DND-41 (cell line): Measurements from ENCODE around the gene ZNF12.

Experiments used
- ATAC-seq: fragments of 200-7000 bp; cut with Tn5 transposase; 3 replicates; pipeline ENCODE4 v1.9.1; 2021; ENCODE audit warnings: low read depth; ENCODE audit not compliant: insufficient read depth
- DNase-seq: peaks from one replicate; pipeline ENCODE4 v3.0.0-alpha.2; 2020
- H2AFZ ChIP-seq: 2 replicates; pipeline ENCODE4 v1.6.0; 2012; ENCODE audit warnings: low read depth, low read length
- H3K27ac ChIP-seq: 2 replicates; pipeline ENCODE4 v1.5.1; 2012; ENCODE audit warnings: low read length, inconsistent platforms
- H3K27me3 ChIP-seq: fragments of 200-600 bp; sonication (generic); 2 replicates; pipeline ENCODE4 v1.6.0; 2012; ENCODE audit warnings: low read length, mild to moderate bottlenecking, inconsistent platforms; ENCODE audit not compliant: insufficient read depth, poor library complexity
- H3K36me3 ChIP-seq: 2 replicates; pipeline ENCODE4 v1.5.1; 2012; ENCODE audit warnings: low read length, inconsistent platforms; ENCODE audit not compliant: insufficient read depth
- H3K4me1 ChIP-seq: 2 replicates; pipeline ENCODE4 v1.5.1; 2012; ENCODE audit warnings: mild to moderate bottlenecking, low read length; ENCODE audit not compliant: insufficient read depth
- H3K4me2 ChIP-seq: 2 replicates; pipeline ENCODE4 v1.6.0; 2012; ENCODE audit warnings: mild to moderate bottlenecking, moderate library complexity, low read length, inconsistent platforms; ENCODE audit not compliant: insufficient read depth
- H3K4me3 ChIP-seq, 2 experiments: fragments of 200-600 bp in 1 of 2; shearing (Covaris generic) in 1 of 2; 2 replicates each; pipeline ENCODE4 v1.5.1; 2012 to 2016; ENCODE audit warnings: inconsistent platforms in 2 of 2, low read length in 2 of 2, mild to moderate bottlenecking in 2 of 2, low read depth in 1 of 2, moderate library complexity in 1 of 2
- H3K79me2 ChIP-seq: 2 replicates; pipeline ENCODE4 v1.6.0; 2012; ENCODE audit warnings: low read length, inconsistent platforms; ENCODE audit not compliant: insufficient read depth
- H3K9ac ChIP-seq: 2 replicates; pipeline ENCODE4 v1.6.0; 2012; ENCODE audit warnings: low read depth, mild to moderate bottlenecking, inconsistent platforms, low read length, moderate library complexity
- H3K9me3 ChIP-seq: 2 replicates; pipeline ENCODE4 v1.5.1; 2012; ENCODE audit warnings: low read length, moderate library complexity, mild to moderate bottlenecking, inconsistent platforms; ENCODE audit not compliant: insufficient read depth, severe bottlenecking
- H4K20me1 ChIP-seq: 2 replicates; pipeline ENCODE4 v1.6.0; 2012; ENCODE audit warnings: low read length; ENCODE audit not compliant: insufficient read depth
- EZH2 ChIP-seq: IDR thresholded peaks from 3 replicates; pipeline ENCODE4 v1.6.1; 2012; ENCODE audit warnings: borderline replicate concordance, low read depth, mild to moderate bottlenecking, moderate library complexity, low read length, inconsistent platforms; ENCODE audit not compliant: severe bottlenecking
- TF ChIP-seq, protein P1 (sequence below): IDR thresholded peaks from 2 replicates; pipeline ENCODE4 v1.5.1; 2012; ENCODE audit warnings: borderline replicate concordance, low read length, moderate library complexity, mild to moderate bottlenecking; ENCODE audit not compliant: poor library complexity, severe bottlenecking; ENCODE audit errors: extremely low read depth

The ZNF12 gene

DNA sequence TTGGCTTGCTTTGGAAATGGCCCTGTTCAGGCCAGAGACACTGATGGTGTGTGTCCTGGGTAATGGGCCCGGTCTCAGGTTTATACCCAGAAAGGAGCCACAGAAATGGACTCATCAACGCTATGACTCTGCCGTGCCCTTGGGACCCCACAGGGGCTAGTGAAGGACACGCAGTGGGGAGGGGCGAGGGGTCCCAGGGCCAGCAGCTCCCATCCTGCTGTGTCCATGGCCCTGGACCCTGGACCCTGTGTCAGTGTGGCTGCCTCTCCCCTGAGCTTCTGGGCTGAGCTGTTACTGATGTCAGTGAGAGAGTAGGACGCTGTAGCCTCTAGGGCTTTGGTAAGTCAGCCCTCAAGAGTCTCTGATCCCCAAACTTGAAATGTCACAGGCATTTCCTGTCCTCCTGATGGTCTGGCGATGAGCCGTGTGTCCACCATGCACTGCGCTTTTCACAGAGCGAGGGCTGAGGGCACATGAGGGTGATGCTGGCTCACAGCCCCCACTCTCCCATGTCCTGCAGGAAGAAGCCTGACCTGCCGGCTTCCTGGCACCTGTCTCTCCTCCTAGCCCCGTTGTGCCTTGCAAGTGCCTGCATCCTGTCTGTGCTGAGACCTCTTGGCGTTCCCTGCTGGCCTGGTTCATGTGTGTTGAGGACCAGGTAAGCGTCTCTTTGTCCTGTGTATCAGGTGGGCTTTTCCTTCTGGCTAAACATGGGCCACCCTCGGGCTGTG is 65.3 kb downstream of the ZNF12 start:
- Histone ChIP-seq H3K4me2 (no peak overlapping the region), H2AFZ (no peak overlapping the region), H4K20me1 (peaks cover 62% of the 10 kb centered on the region), H3K36me3 (peaks cover 75% of the 10 kb centered on the region), H3K79me2 (peaks cover 67% of the 10 kb centered on the region), H3K9ac (no peak overlapping the region), H3K4me3 (no peak overlapping the region), H3K9me3 (no peaks in the 10 kb centered on the region), H3K4me1 (peaks cover 33% of the 10 kb centered on the region), H3K27me3 (no peaks in the 10 kb centered on the region), H3K27ac (no peak overlapping the region)
- no peak for ATAC-seq
- no peak for TF ChIP-seq EZH2
- TF ChIP-seq, protein P1, sequence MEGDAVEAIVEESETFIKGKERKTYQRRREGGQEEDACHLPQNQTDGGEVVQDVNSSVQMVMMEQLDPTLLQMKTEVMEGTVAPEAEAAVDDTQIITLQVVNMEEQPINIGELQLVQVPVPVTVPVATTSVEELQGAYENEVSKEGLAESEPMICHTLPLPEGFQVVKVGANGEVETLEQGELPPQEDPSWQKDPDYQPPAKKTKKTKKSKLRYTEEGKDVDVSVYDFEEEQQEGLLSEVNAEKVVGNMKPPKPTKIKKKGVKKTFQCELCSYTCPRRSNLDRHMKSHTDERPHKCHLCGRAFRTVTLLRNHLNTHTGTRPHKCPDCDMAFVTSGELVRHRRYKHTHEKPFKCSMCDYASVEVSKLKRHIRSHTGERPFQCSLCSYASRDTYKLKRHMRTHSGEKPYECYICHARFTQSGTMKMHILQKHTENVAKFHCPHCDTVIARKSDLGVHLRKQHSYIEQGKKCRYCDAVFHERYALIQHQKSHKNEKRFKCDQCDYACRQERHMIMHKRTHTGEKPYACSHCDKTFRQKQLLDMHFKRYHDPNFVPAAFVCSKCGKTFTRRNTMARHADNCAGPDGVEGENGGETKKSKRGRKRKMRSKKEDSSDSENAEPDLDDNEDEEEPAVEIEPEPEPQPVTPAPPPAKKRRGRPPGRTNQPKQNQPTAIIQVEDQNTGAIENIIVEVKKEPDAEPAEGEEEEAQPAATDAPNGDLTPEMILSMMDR: no peak
- no peak for DNase-seq

DNA sequence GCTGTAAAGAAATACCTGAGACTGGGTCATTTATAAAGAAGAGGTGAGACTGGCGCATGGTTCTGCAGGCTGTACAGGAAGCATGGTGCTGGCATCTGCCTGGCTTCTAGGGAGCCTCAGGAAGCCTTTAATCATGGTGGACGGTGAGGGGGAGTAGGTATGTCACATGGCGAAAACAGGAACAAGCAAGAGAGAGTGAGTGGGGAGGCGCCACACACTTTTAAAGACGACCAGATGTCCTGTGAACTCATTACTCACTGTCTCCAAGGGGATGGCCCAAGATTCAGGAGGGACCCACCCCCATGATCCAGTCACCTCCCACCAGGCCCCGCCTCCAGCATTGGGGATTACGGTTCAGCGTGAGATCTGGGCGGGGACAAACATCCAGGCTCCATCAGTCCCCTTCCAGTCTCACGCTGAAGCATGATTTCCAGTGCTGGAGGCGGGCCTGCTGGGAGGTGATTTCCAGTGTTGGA is 66.5 kb downstream of the ZNF12 start:
- Histone ChIP-seq H3K27ac (peak overlapping the region; percentile 32; the same call in 1 of the 2 replicates), H3K36me3 (peaks cover 68% of the 10 kb centered on the region), H4K20me1 (peaks cover 59% of the 10 kb centered on the region), H3K79me2 (peaks cover 67% of the 10 kb centered on the region), H3K4me1 (peaks cover 38% of the 10 kb centered on the region), H3K9ac (no peak overlapping the region), H3K27me3 (no peaks in the 10 kb centered on the region), H3K4me2 (0 out of 2 replicates have a peak overlapping the region, but pooled peaks have one; percentile 13), H3K9me3 (no peaks in the 10 kb centered on the region), H3K4me3 (no peak overlapping the region), H2AFZ (no peak overlapping the region)
- no peak for ATAC-seq
- peak; percentile 18 for DNase-seq
- TF ChIP-seq EZH2: no peak
- TF ChIP-seq, protein P1: no peak

DNA sequence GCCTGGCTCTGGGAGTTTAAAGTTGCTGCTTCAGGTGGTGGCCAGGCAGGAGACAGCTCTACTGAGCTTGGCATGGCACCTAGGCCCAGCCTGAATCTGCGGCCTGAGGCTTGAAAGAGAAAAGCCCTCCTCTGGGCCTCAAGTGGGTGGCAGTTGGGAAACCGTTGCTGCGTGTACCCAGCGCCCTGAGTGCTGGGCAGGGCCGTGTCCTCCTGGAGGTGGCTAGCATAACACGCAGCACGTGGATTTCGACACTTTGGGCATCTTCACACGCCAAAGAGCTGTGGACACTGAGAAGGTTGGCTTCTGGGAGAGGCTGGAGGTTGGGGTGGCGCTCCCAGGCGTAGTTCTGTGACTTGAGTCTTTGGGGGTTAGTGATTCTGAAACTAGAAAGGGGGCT is 67.1 kb downstream of the ZNF12 start:
- H3K4me3 ChIP-seq: peak overlapping the region in 1 of 2 experiments; percentile 26; a peak in 1 of 4 replicates
- H3K9ac ChIP-seq: 0 out of 2 replicates have a peak overlapping the region, but pooled peaks have one; percentile 21
- peak overlapping the region; percentile 99; the same call in 1 of the 2 replicates for H3K4me2 ChIP-seq
- H3K36me3 ChIP-seq: peaks cover 61% of the 10 kb centered on the region
- DNase-seq (no peak), ATAC-seq (no peak)
- H2AFZ ChIP-seq: no peak overlapping the region
- TF ChIP-seq, protein P1: no peak
- no peak for TF ChIP-seq EZH2
- peaks cover 39% of the 10 kb centered on the region for H3K4me1 ChIP-seq
- H3K79me2 ChIP-seq: peaks cover 62% of the 10 kb centered on the region
- peaks cover 57% of the 10 kb centered on the region for H4K20me1 ChIP-seq
- H3K27me3 ChIP-seq: no peaks in the 10 kb centered on the region
- peak overlapping the region; percentile 32 for H3K27ac ChIP-seq
- H3K9me3 ChIP-seq: no peaks in the 10 kb centered on the region
